HG02759 (cell line): Measurements from ENCODE around the gene LAT.
"Not testable (repeated sequence)": the region's sequence is repeated elsewhere in the genome, so short reads cannot be mapped to it uniquely, and the experiment has no call there.

Source experiments
- ATAC-seq: cut with Tn5 transposase; IDR thresholded peaks from one replicate; pipeline ENCODE4 v1.9.1; 2021; ENCODE audit warnings: mild to moderate bottlenecking, moderate library complexity; ENCODE audit not compliant: unreplicated experiment

LAT gene

GRCh38 chr16:28977703-28978662 is 6.9 kb upstream of the LAT start:
- no peak for ATAC-seq

- ATAC-seq, result not testable (repeated sequence)
Observed at GRCh38 chr16:28980330-28980729, 4.5 kb upstream of the LAT start.

GRCh38 chr16:28980929-28981328 is 3.9 kb upstream of the LAT start:
- no peak for ATAC-seq

- ATAC-seq, result no peak
Observed at GRCh38 chr16:28981517-28981916, 3.3 kb upstream of the LAT start.

- no peak for ATAC-seq
Observed at GRCh38 chr16:28982418-28982817, 2.4 kb upstream of the LAT start.

- ATAC-seq, result no peak
Observed at GRCh38 chr16:28982949-28983348, 1.9 kb upstream of the LAT start.

GRCh38 chr16:28983644-28984043 is 1.2 kb upstream of the LAT start:
- no peak for ATAC-seq

- ATAC-seq, result no peak
Observed at GRCh38 chr16:28984091-28984490, 761 bp upstream of the LAT start.

GRCh38 chr16:28985211-28986041 is 574 bp downstream of the LAT start:
- ATAC-seq, result no peak

- ATAC-seq, result no peak
Observed at GRCh38 chr16:28986046-28986445, 1.2 kb downstream of the LAT start.

- no peak for ATAC-seq
Observed at GRCh38 chr16:28986492-28986891, 1.6 kb downstream of the LAT start.

- no peak for ATAC-seq
Observed at GRCh38 chr16:28987170-28987853, 2.5 kb downstream of the LAT start.

- ATAC-seq, result no peak
Observed at GRCh38 chr16:28989363-28989762, 4.5 kb downstream of the LAT start.

GRCh38 chr16:28990375-28991040 is 5.7 kb downstream of the LAT start:
- ATAC-seq, result no peak

- ATAC-seq, result no peak
Observed at GRCh38 chr16:28991687-28992086, 6.8 kb downstream of the LAT start.

GRCh38 chr16:28992496-28992895 is 7.6 kb downstream of the LAT start:
- ATAC-seq, result no peak

- no peak for ATAC-seq
Observed at GRCh38 chr16:28998837-28999236, 14.0 kb downstream of the LAT start.

- ATAC-seq, result no peak
Observed at GRCh38 chr16:28999577-28999976, 14.7 kb downstream of the LAT start.

- ATAC-seq, result no peak
Observed at GRCh38 chr16:29000019-29000418, 15.2 kb downstream of the LAT start.

- not testable (repeated sequence) for ATAC-seq
Observed at GRCh38 chr16:29004496-29005139, 19.8 kb downstream of the LAT start.
